DND-41 (cell line): ENCODE measurements around the gene DFFB.

Experiments
- ATAC-seq: fragments of 200-7000 bp; cut with Tn5 transposase; 3 replicates; pipeline ENCODE4 v1.9.1; 2021; ENCODE audit warnings: low read depth; ENCODE audit not compliant: insufficient read depth
- DNase-seq: peaks from one replicate; pipeline ENCODE4 v3.0.0-alpha.2; 2020
- H2AFZ ChIP-seq: 2 replicates; pipeline ENCODE4 v1.6.0; 2012; ENCODE audit warnings: low read depth, low read length
- H3K27ac ChIP-seq: 2 replicates; pipeline ENCODE4 v1.5.1; 2012; ENCODE audit warnings: low read length, inconsistent platforms
- H3K27me3 ChIP-seq: fragments of 200-600 bp; sonication (generic); 2 replicates; pipeline ENCODE4 v1.6.0; 2012; ENCODE audit warnings: low read length, mild to moderate bottlenecking, inconsistent platforms; ENCODE audit not compliant: insufficient read depth, poor library complexity
- H3K36me3 ChIP-seq: 2 replicates; pipeline ENCODE4 v1.5.1; 2012; ENCODE audit warnings: low read length, inconsistent platforms; ENCODE audit not compliant: insufficient read depth
- H3K4me1 ChIP-seq: 2 replicates; pipeline ENCODE4 v1.5.1; 2012; ENCODE audit warnings: mild to moderate bottlenecking, low read length; ENCODE audit not compliant: insufficient read depth
- H3K4me2 ChIP-seq: 2 replicates; pipeline ENCODE4 v1.6.0; 2012; ENCODE audit warnings: mild to moderate bottlenecking, moderate library complexity, low read length, inconsistent platforms; ENCODE audit not compliant: insufficient read depth
- H3K4me3 ChIP-seq, 2 experiments: fragments of 200-600 bp in 1 of 2; shearing (Covaris generic) in 1 of 2; 2 replicates each; pipeline ENCODE4 v1.5.1; 2012 to 2016; ENCODE audit warnings: inconsistent platforms in 2 of 2, low read length in 2 of 2, mild to moderate bottlenecking in 2 of 2, low read depth in 1 of 2, moderate library complexity in 1 of 2
- H3K79me2 ChIP-seq: 2 replicates; pipeline ENCODE4 v1.6.0; 2012; ENCODE audit warnings: low read length, inconsistent platforms; ENCODE audit not compliant: insufficient read depth
- H3K9ac ChIP-seq: 2 replicates; pipeline ENCODE4 v1.6.0; 2012; ENCODE audit warnings: low read depth, mild to moderate bottlenecking, inconsistent platforms, low read length, moderate library complexity
- H3K9me3 ChIP-seq: 2 replicates; pipeline ENCODE4 v1.5.1; 2012; ENCODE audit warnings: low read length, moderate library complexity, mild to moderate bottlenecking, inconsistent platforms; ENCODE audit not compliant: insufficient read depth, severe bottlenecking
- H4K20me1 ChIP-seq: 2 replicates; pipeline ENCODE4 v1.6.0; 2012; ENCODE audit warnings: low read length; ENCODE audit not compliant: insufficient read depth
- CTCF ChIP-seq: IDR thresholded peaks from 2 replicates; pipeline ENCODE4 v1.5.1; 2012; ENCODE audit warnings: borderline replicate concordance, low read length, moderate library complexity, mild to moderate bottlenecking; ENCODE audit not compliant: poor library complexity, severe bottlenecking; ENCODE audit errors: extremely low read depth
- EZH2 ChIP-seq: IDR thresholded peaks from 3 replicates; pipeline ENCODE4 v1.6.1; 2012; ENCODE audit warnings: borderline replicate concordance, low read depth, mild to moderate bottlenecking, moderate library complexity, low read length, inconsistent platforms; ENCODE audit not compliant: severe bottlenecking

Gene DFFB

GRCh38 chr1:3922851-3923250, 65.6 kb downstream of the DFFB start:
- Histone ChIP-seq H3K79me2 (no peaks in the 10 kb centered on the region), H4K20me1 (peaks cover 2% of the 10 kb centered on the region), H3K4me3 (no peak overlapping the region), H3K4me2 (no peak overlapping the region), H3K9ac (no peak overlapping the region), H3K36me3 (no peaks in the 10 kb centered on the region), H3K27ac (no peak overlapping the region), H3K27me3 (no peaks in the 10 kb centered on the region), H2AFZ (no peak overlapping the region), H3K4me1 (no peaks in the 10 kb centered on the region), H3K9me3 (no peaks in the 10 kb centered on the region)
- ATAC-seq, result no peak
- no peak for DNase-seq
- TF ChIP-seq CTCF, result no peak
- TF ChIP-seq EZH2, result no peak

- H3K27ac ChIP-seq, result no peak overlapping the region
Observed at GRCh38 chr1:3923378-3924185, 66.3 kb downstream of the DFFB start.

DNA sequence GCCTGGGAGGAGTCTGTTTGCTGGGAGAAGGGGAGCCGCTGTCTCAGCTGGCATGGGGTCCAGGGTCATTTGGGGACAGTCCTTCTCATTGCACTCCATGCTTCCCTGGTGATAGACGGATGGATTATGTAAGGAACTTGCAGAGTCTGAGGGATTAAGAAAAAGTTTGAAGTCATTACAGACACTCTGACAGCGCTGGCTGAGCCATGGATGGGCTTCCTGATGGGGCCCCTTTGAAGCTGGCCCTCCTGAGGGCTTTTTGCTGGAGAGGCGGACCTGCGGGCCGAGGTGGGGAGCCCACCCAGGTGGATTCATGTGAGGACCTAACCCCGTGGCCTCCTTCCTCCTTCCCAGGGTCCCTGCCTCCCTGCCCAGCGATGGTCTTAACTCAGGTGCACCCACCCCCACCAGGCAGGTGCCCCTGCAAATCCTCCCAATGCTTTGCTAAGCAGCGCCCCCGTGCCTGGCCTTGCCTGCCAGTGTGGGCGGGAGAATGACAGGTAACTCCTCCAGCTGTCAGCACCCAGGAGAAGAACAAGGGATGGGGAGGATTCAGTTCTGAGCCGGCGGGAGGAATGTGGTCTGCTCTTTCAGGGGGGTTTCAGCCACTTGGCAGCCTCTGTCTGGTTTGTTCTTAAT, 67.0 kb downstream of the DFFB start:
- Histone ChIP-seq H2AFZ (no peak overlapping the region), H3K4me2 (no peak overlapping the region), H3K27me3 (no peaks in the 10 kb centered on the region), H3K4me3 (no peak overlapping the region), H3K79me2 (no peaks in the 10 kb centered on the region), H3K36me3 (no peaks in the 10 kb centered on the region), H3K4me1 (no peaks in the 10 kb centered on the region), H3K9ac (no peak overlapping the region), H3K27ac (no peak overlapping the region), H4K20me1 (peaks cover 2% of the 10 kb centered on the region), H3K9me3 (no peaks in the 10 kb centered on the region)
- ATAC-seq (no peak), DNase-seq (no peak)
- TF ChIP-seq EZH2 (no peak), CTCF (no peak)

More at GRCh38 chr1:3923378-3924185, 66.3 kb downstream of the DFFB start:
- peaks cover 2% of the 10 kb centered on the region for H4K20me1 ChIP-seq
- H3K4me1 ChIP-seq, result no peaks in the 10 kb centered on the region
- H3K4me3 ChIP-seq, result no peak overlapping the region
- no peak for DNase-seq
- TF ChIP-seq CTCF (no peak), EZH2 (no peak)
- H3K79me2 ChIP-seq, result no peaks in the 10 kb centered on the region
- ATAC-seq, result no peak
- no peaks in the 10 kb centered on the region for H3K36me3 ChIP-seq
- no peaks in the 10 kb centered on the region for H3K9me3 ChIP-seq
- H3K4me2 ChIP-seq, result no peak overlapping the region
- H3K27me3 ChIP-seq, result no peaks in the 10 kb centered on the region
- no peak overlapping the region for H2AFZ ChIP-seq
- no peak overlapping the region for H3K9ac ChIP-seq
